ENCODE results near the gene PYGM.

PYGM gene

GRCh38 chr11:64791781-64792291 lies 32.1 kb upstream of the PYGM start:
- DNase-seq (ENCODE audit: low spot score) = no peak

DNA sequence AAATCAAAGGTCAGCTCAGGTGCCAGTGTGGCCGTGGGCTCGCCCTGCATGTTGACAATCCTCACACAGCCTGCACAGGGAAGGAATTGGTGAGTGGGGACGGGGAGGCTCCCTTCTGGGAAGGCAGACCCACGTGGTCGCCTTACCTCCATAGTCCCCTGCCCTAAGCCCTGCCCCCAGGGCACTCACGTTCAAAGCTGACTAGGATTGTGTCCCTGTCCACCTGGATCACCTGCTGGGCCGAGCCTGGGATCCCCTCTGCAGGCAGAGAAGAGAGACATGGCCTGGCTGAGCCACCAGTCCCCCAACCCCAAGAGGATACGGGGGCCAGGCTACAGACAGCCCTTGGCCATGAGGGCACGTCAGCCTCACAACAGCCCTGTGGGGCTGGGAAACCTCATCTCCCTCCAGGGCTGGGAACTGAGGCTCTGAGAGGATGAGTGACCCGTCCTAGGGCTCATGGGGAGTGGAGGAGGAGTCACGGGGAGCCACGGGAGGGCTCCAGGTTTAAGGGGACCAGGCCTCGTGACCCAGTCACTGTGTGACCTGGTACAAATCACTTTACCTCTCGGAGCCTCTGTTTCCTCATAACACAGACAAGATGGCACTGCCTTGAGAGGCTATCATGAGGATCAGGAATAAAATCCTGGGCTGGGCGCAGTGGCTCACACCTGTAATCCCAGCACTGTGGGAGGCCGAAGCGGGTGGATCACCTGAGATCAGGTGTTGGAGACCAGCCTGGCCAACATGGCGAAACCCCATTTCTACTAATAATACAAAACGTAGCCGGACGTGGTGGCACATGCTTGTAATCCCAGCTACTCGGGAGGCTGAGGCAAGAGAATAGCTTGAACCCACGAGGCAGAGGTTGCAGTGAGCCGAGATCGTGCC lies 30.7 kb upstream of the PYGM start:
- DNase-seq (ENCODE audit: low spot score) = no peak

DNA sequence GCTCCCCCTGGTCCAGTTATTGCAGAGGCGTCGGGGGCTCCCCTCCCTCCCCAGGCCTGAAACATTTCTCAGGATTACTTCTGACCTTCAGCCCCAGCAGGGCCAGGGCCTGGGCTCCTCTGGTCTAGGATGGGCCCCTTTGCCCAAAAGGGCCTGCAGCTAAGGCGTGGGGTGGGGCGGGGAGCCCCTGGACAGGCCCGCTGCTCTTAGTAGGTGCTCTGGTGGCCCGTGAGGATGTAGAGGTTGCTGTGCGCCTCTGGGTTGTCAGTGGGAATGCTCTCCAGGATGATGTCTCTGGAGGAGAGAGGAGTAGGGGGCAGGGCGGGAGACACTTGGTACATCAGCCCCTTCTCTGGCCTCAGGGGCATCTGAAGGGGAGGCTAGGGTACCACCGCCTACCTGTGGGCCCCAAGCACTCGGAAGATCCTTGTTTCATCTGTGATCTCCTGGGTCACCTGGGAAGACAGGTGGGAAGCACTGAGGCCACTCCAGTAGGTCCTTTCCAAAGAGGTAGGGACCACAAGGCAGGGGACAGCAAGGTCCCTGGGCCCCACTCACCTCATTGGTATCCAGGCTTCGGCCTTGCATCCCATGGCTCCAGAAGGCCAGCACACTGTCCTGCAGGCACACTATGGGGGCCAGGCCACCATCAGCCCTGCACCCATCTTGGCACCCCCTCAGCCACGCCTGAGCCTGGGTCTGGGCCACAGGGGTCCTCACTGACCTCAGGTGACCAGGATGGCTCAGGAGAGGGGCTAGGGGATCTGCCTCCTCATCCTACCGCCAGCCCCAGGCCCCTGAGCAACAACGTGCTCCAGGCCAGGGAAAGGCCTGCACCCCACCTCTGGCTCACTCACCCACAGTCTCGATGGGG lies 29.8 kb upstream of the PYGM start:
- no peak for DNase-seq (ENCODE audit: low spot score)

DNA sequence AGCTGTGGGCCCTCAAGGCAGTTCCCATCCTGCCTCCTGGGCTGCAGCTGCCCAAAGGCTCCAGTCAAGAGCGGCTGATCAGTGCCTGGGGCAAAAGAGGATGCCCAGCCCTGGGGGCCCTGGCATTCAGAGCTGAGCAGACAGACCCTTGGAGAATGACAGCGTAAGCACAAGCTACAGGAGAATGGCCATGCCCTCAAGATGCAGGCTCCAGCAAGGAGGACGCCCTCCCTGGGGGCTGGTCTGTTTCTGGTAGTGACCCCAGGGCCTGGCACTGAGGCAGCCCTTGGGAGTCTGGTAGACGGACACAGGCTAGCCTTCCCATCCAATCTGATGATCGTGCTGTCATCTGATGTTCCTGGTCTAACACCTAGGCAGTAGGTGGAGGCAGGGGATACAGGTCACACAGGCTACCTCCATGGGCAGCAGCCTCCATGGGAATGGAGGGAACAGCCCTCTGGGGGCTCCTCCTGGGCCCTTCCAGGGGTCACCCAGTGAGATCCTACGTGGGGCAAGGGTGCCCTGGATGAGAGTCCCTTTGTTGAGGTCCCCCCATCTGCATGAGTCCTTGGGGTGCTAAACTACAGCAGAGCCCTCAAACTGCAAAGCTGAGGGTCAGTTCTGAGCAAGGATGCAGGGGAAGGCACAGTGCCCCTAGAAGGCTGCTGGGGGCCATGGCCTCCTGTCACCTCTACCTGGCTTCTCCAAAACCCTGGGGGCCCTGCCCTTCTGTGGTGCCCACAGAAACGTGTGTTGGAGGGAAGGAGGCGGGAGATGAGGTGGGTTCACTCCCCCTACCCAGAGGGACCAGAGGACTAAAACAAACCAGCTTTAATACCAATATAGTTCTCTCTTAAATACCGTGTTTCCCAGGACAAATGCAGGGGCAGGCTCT lies 28.8 kb upstream of the PYGM start:
- DNase-seq (ENCODE audit: low spot score) = no peak

DNA sequence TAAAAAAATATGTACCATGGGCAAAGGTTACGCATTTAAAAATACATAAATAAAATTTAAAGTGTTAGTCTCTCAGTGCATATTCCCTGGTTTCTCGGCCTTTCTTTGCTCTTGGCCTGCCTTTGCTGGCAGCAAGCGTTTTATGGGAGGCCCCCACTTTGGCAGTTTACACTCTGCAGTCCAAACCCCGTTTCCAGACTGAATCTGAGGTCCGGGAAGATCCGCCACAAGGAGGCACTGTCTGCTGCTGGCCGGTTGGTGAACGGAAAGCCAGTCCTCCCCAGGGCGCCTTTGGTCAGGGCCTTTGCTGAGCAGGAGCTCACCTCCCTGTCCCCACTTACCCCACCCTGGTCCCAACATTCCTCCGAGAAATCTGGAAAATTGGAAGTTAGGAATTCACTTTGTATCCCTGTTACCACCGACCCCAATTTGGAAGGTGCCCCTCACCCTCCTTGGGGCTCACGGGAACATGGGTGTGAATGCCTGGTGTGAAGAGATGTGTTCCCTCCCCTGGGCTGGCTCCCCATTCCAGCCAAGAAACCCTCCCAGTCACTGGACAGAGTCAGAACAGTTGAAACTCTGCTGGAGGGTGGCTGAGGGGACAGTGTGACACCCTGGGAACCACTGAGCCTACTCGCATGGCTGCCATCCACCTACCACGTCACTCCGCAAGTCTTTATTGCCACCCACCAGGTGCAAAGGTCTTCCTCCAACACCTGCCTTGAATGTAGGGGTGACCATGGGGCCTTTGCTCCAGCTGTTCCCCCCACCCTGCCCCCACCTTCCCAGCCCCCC lies 27.9 kb upstream of the PYGM start:
- peak; percentile 78 for DNase-seq (ENCODE audit: low spot score)

DNA sequence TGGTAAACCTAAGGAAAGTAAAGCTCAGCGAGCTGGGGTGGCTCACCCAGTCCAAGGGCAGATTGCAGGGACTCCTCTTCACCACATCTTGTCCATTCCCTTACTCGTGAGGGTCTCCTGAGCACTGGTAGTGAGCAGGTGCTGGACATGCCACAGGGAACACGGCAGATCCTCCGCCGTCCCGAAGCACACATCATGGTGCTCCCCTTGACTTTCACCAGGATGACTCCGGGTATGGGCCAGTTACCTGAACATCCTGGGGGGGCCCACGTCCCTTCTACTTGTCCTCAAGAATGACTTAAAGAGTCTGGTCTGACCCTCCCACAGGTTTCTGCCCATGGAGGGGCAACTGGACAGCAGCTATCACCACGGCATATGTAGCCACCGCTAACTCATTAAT lies 26.5 kb upstream of the PYGM start:
- no peak for DNase-seq (ENCODE audit: low spot score)

DNA sequence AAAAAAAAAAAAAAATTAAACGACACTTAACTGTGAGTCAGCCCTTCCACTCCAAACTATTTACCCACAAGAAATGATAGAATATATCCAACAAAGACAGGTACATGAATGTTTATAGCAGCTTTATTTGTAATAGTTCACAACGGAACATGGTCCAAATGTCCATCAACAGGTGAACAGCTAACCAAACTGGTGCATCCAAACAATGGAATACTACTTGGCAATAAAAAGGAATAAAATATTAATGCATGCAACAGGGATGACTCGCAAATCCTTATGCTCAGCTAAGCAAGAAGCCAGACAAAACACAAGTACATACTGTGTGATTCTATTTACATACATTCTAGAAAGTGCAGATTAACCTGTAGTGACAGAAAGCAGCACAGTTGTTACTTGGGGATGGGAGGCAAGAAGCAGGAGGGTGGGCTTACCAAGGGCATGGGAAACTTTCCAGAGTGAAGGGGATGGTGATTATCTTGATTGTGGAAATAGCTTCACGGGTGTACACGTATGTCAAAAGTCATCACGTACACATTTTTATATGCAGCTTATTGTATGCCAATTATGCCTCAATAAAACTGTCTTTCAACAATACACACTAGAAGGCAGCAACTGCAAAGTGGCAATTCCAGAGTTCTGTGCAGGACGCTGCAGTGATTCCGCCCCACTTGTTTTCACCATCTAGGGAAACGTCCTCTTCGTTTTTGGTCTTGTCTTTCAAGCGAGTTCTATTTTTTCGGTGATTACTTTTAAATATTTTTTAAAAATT lies 25.2 kb upstream of the PYGM start:
- no peak for DNase-seq (ENCODE audit: low spot score)

DNA sequence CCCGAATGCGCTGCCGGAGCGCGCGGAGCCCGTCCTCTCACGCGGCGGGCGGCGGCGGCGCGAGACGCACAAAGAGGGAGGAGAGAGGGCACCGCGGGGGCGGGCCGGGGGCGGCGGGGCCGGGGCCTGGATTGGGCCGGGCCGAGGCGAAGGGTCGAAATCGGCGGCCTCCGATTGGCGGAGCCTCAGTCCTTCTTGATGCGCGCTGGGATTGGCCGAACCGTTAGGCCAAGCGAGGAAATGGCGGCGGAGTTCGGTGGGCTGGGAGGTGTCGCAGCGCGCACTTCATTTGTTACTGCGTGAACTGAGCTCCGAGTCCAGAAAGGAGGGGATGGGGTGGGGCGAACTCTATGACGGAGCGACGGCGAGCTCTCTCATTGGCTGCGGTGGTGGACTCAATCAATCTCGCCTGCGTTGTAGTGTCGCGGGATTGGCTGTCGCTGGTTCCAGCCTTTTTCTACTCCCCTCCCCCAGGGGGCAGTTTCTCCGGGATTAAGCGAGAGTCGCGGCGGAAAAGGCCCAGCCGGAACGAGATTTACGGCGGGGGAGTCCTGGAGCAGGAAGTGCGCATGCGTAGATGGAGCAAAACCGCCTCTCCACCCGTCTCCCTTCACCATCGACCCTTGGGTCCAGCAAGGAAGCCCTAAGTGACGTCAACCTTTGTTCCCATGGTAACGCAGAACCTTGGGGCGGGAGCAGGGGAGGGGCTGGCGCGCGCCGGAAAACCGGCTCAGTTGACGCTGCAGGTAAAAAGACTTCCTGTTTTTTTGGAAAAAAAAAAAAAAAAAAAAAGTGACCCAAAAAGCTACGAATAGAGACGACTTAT lies 18.9 kb upstream of the PYGM start, which contains the start of gene SF1:
TSS of gene SF1 (minus strand) at position 70 of the 826 bp plus-strand sequence. CDS start 150 bp downstream, outside the sequence.
- DNase-seq (ENCODE audit: low spot score) = peak; percentile 94

- DNase-seq (ENCODE audit: low spot score) = no peak
Measured at GRCh38 chr11:64778223-64778472, 18.4 kb upstream of the PYGM start.

- DNase-seq (ENCODE audit: low spot score) = peak; percentile 98
Measured at GRCh38 chr11:64777449-64778222, 17.9 kb upstream of the PYGM start.

DNA sequence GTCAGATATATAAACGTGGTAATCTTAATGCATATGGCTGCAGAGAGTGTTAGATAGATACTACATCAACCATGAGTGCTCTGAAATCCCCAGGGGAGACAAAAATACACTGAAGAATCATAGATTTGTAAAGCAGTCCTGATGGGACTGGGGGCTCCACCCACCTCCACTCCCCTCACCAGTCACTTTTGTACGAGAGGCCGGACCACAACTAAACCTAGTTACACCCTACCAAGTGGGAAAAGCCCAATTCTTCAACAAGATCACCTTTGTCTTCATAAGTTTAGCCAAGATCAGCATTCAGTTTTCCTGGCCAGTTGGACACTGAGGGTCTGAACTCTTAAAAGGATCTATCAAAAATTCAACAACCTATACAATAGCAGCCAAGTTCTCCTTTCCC lies 17.1 kb upstream of the PYGM start:
- DNase-seq (ENCODE audit: low spot score) = no peak

GRCh38 chr11:64776425-64776824 lies 16.7 kb upstream of the PYGM start:
- DNase-seq (ENCODE audit: low spot score) = no peak

DNA sequence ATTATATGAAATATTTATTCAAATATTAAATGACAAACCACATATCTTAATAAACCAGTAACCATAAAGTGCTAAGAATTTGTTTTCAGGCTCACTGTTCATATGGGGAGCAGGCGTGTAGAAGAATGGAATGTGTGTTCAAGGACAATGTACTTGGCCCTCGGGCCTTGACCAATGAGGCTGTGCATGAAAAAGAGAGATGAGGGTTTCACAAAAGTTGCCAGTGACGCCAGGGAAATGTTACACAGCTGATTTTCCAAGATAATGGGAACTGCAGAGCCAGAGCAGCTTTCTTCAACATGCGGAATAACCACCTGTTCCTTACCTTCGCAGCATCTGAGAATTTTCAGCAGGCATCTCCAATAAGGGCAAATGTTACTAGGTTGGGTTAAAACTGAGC lies 14.4 kb upstream of the PYGM start:
- DNase-seq (ENCODE audit: low spot score) = no peak

GRCh38 chr11:64772303-64773018 lies 12.7 kb upstream of the PYGM start:
- DNase-seq (ENCODE audit: low spot score) = no peak

GRCh38 chr11:64771861-64772260 lies 12.1 kb upstream of the PYGM start:
- DNase-seq (ENCODE audit: low spot score) = no peak

GRCh38 chr11:64770120-64770519 lies 10.3 kb upstream of the PYGM start:
- no peak for DNase-seq (ENCODE audit: low spot score)

DNA sequence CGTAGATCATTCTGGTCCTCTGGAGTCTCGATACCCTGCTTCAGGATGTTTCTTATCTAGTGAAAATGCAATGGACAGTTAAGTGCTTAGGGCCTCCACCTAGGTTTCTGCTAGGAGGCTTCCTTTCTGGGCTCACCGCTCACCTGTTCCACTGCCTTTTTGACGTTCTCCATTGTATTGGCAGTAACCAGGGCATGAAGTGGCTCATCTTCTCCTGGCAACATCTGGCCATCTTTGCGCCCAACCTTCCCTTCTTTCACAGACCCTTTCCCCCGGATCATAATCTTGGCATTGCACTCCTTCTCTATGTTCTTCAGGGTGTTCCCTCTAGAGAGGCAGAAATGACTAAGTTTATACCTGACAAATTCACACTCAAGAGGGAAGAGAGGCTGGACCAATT lies 9.5 kb upstream of the PYGM start:
- no peak for DNase-seq (ENCODE audit: low spot score)

- DNase-seq (ENCODE audit: low spot score) = no peak
Measured at GRCh38 chr11:64768300-64768694, 8.5 kb upstream of the PYGM start.

All from D341Med (cell line).